IgD-negative memory B cell (primary cell): ENCODE data around the gene SAMD4A. TPM values are rescaled to one million over a fixed set of nuclear protein-coding genes. Genes with fewer than 3 reads are reported as not detected.
A peak's percentile ranks its signal among the peaks of the same experiment; 100 is the strongest.

ENCODE experiments used
- H3K27ac Mint-ChIP-seq, 3 donors: one replicate each; pipeline ENCODE4 v1.8.0; 2020 to 2022; ENCODE audit warnings: mild to moderate bottlenecking in 3 of 3, mixed read lengths in 3 of 3, moderate library complexity in 1 of 3
- H3K27me3 Mint-ChIP-seq: one replicate; pipeline ENCODE4 v1.8.0; 2021; ENCODE audit warnings: mixed read lengths
- H3K36me3 Mint-ChIP-seq: one replicate; pipeline ENCODE4 v1.8.0; 2020; ENCODE audit warnings: mild to moderate bottlenecking, mixed read lengths
- H3K4me1 Mint-ChIP-seq, 3 donors: one replicate each; pipeline ENCODE4 v1.8.0; 2020 to 2022; ENCODE audit warnings: mixed read lengths in 3 of 3, mild to moderate bottlenecking in 1 of 3
- H3K4me3 Mint-ChIP-seq, 4 donors: one replicate each; pipeline ENCODE4 v1.8.0; 2020 to 2022; ENCODE audit warnings: mild to moderate bottlenecking in 4 of 4, mixed read lengths in 4 of 4, moderate library complexity in 3 of 4
- H3K9me3 Mint-ChIP-seq, 3 donors: one replicate each; pipeline ENCODE4 v1.8.0; 2020 to 2021; ENCODE audit warnings: mixed read lengths in 3 of 3, mild to moderate bottlenecking in 1 of 3
- polyA plus RNA-seq: library from polyadenylated mRNA; unstranded; fragments of 300-500 nt; fragmentation: Illumina TruSeq; gene quantifications from one replicate; pipeline ENCODE4 v1.2.3, GENCODE V29; 2021

The SAMD4A gene
- polyA plus RNA-seq, 1 donor from 2014 or later: 5.8 TPM

DNA sequence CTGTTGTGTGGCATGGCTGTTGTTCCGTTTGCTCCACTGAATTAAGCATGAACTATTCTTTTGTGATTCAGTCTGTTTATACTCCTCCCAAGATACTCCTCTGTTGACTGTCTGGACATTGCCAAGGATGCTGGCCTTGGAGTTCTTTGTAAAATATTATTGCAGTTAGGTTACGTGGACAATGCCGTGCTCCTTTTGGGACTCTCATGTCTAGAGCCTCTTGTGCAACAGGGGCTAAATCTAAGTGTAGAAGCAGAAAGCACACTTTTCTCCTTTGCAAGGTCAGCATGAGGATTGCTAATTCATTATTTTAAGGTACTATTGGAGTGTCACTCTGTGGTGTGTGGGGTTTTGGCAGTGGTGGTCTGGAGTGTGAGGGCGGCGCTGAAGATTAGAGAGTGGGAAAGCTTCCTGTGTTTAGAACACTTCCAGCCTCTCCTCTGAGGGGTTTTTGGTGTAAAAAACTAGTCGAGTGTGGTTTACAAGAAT lies 125.4 kb downstream of the SAMD4A start:
- peaks cover 4 to 6% (median 6%) of the 10 kb centered on the region in 3 donors for H3K4me1 Mint-ChIP-seq
- no peak overlapping the region for H3K27ac Mint-ChIP-seq
- no peak overlapping the region for H3K4me3 Mint-ChIP-seq
- no peaks in the 10 kb centered on the region for H3K9me3 Mint-ChIP-seq
- no peaks in the 10 kb centered on the region for H3K27me3 Mint-ChIP-seq
- H3K36me3 Mint-ChIP-seq: peaks cover 6% of the 10 kb centered on the region

- Mint-ChIP-seq H3K27ac (no peak overlapping the region), H3K9me3 (no peaks in the 10 kb centered on the region), H3K27me3 (no peaks in the 10 kb centered on the region), H3K4me3 (no peak overlapping the region), H3K4me1 (peaks cover 0 to 3% (median 2%) of the 10 kb centered on the region in 3 donors), H3K36me3 (peaks cover 6% of the 10 kb centered on the region)
Measured at GRCh38 chr14:54693761-54694160, 126.8 kb downstream of the SAMD4A start.

GRCh38 chr14:54695196-54695595 lies 128.3 kb downstream of the SAMD4A start:
- Mint-ChIP-seq H3K9me3 (no peaks in the 10 kb centered on the region), H3K4me3 (no peak overlapping the region), H3K4me1 (peaks cover 0 to 4% (median 2%) of the 10 kb centered on the region in 3 donors), H3K27me3 (no peaks in the 10 kb centered on the region), H3K27ac (no peak overlapping the region), H3K36me3 (peaks cover 10% of the 10 kb centered on the region)

DNA sequence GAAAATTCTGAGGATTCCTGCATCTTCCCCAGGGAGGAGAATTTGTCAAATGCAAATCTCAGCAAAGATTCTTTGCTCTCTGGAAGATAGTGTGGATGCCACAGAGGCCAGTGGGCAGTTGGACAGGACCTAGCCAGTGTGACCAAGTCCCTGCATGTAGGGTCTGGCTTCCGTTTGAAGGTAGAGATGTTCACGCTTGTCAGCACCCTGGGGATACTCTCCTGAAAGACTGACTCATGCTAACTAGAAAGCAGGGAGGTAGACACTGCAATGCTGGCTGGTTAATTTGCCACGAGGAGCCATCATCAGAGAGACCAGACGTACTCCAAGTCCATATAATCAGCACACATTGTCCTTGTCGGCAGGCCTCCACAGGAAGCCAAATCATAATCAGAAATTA lies 130.1 kb downstream of the SAMD4A start:
- no peaks in the 10 kb centered on the region for H3K9me3 Mint-ChIP-seq
- H3K36me3 Mint-ChIP-seq: peaks cover 10% of the 10 kb centered on the region
- H3K4me3 Mint-ChIP-seq: no peak overlapping the region
- H3K27me3 Mint-ChIP-seq: no peaks in the 10 kb centered on the region
- peaks cover 0 to 2% (median 1%) of the 10 kb centered on the region in 3 donors for H3K4me1 Mint-ChIP-seq
- peak overlapping the region in 1 of 3 donors; percentile 20 for H3K27ac Mint-ChIP-seq

DNA sequence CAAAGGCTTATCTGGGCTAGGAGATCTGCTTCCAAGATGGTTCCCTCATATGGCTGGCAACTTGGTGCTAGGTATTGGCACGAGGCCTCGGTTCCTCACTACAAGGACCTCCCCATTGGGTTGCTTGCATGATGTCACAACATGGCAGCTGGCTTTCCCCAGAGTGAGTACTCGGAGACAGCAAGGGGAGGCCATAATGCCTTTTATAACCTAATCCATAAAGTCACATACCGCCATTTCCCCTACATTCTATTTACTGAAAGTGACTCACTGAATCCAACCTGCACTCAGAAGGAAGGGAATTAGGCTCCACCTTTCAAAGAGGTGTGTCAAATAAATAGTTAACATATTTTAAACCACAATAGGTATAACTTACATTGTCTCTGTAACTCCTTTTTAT lies 130.9 kb downstream of the SAMD4A start:
- Mint-ChIP-seq H3K9me3 (no peaks in the 10 kb centered on the region), H3K4me3 (no peak overlapping the region), H3K36me3 (peaks cover 10% of the 10 kb centered on the region), H3K27ac (no peak overlapping the region), H3K27me3 (no peaks in the 10 kb centered on the region), H3K4me1 (peaks cover 0 to 6% (median 1%) of the 10 kb centered on the region in 3 donors)

GRCh38 chr14:54698501-54698900 lies 131.6 kb downstream of the SAMD4A start:
- Mint-ChIP-seq H3K4me1 (peaks cover 0 to 6% (median 1%) of the 10 kb centered on the region in 3 donors), H3K27ac (no peak overlapping the region), H3K27me3 (no peaks in the 10 kb centered on the region), H3K36me3 (peaks cover 10% of the 10 kb centered on the region), H3K4me3 (no peak overlapping the region), H3K9me3 (no peaks in the 10 kb centered on the region)

GRCh38 chr14:54698966-54699530 lies 132.1 kb downstream of the SAMD4A start:
- H3K36me3 Mint-ChIP-seq: peaks cover 6% of the 10 kb centered on the region
- H3K4me1 Mint-ChIP-seq: peaks cover 0 to 6% (median 1%) of the 10 kb centered on the region in 3 donors
- H3K4me3 Mint-ChIP-seq: no peak overlapping the region
- H3K27ac Mint-ChIP-seq: no peak overlapping the region
- no peaks in the 10 kb centered on the region for H3K9me3 Mint-ChIP-seq
- no peaks in the 10 kb centered on the region for H3K27me3 Mint-ChIP-seq

GRCh38 chr14:54699735-54700134 lies 132.8 kb downstream of the SAMD4A start:
- H3K4me3 Mint-ChIP-seq: no peak overlapping the region
- H3K27ac Mint-ChIP-seq: no peak overlapping the region
- no peaks in the 10 kb centered on the region for H3K9me3 Mint-ChIP-seq
- no peaks in the 10 kb centered on the region for H3K27me3 Mint-ChIP-seq
- peaks cover 11% of the 10 kb centered on the region for H3K36me3 Mint-ChIP-seq
- H3K4me1 Mint-ChIP-seq: peaks cover 1 to 6% (median 5%) of the 10 kb centered on the region in 3 donors

DNA sequence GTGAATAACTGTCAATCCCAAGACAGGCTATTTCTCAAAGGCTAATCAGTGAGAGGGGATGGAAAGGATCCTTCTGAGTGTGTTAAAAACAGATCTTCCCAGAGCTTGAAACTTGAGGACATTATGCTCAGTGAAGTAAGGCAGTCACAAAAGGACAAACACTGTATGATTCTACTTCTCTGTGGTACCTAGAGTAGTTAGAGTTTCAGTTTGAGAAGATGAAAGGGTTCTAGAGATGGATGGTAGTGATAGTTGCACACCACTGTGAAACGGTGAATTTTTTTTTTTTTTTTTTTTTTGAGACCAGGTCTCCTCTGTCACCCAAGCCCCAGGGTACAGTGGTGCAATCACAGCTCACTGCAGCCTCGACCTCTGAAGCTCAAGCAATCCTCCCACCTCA lies 133.8 kb downstream of the SAMD4A start:
- Mint-ChIP-seq H3K36me3 (peaks cover 11% of the 10 kb centered on the region), H3K27ac (no peak overlapping the region), H3K27me3 (no peaks in the 10 kb centered on the region), H3K9me3 (no peaks in the 10 kb centered on the region), H3K4me1 (peaks cover 1 to 6% (median 5%) of the 10 kb centered on the region in 3 donors), H3K4me3 (no peak overlapping the region)

DNA sequence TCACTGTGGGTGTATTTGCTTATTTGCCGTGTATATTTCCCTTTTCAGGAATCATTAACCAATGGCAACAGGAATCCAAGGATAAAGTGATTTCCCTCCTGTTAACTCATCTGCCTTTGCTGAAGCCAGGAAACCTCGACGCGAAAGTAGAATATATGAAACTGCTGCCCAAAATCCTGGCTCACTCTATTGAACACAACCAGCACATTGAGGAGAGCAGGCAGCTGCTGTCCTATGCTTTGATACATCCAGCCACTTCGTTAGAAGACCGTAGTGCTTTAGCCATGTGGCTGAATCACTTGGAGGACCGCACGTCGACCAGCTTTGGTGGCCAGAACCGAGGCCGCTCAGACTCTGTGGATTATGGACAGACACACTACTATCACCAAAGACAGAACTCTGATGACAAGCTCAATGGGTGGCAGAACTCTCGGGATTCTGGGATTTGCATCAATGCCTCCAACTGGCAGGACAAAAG lies 135.1 kb downstream of the SAMD4A start:
- H3K4me3 Mint-ChIP-seq: no peak overlapping the region

DNA sequence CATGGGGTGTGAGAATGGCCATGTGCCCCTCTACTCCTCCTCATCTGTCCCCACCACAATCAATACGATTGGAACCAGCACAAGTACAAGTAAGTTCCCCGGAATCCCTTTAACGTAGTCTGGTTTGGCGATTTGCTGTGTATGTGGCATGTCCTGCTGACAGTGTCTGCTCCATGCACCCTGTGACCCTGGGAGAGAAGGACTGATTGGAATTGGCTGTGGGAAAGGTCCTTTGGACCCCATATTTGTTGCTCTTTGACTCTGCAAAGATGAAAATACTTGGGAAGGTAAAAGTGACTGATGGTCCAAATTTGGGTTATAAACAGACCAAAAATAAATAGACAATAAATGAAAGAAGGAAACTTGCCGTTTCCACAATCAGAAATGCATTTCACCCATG lies 135.6 kb downstream of the SAMD4A start:
- Mint-ChIP-seq H3K9me3 (no peaks in the 10 kb centered on the region), H3K27ac (peak overlapping the region in 1 of 3 donors; percentile 55), H3K4me1 (peaks cover 3 to 8% (median 6%) of the 10 kb centered on the region in 3 donors), H3K4me3 (no peak overlapping the region), H3K27me3 (no peaks in the 10 kb centered on the region), H3K36me3 (peaks cover 11% of the 10 kb centered on the region)

More for the DNA sequence above, 135.1 kb downstream of the SAMD4A start:
- Mint-ChIP-seq H3K36me3 (peaks cover 11% of the 10 kb centered on the region), H3K4me1 (peaks cover 3 to 8% (median 6%) of the 10 kb centered on the region in 3 donors), H3K27me3 (no peaks in the 10 kb centered on the region), H3K9me3 (no peaks in the 10 kb centered on the region), H3K27ac (peak overlapping the region in 1 of 3 donors; percentile 55)

DNA sequence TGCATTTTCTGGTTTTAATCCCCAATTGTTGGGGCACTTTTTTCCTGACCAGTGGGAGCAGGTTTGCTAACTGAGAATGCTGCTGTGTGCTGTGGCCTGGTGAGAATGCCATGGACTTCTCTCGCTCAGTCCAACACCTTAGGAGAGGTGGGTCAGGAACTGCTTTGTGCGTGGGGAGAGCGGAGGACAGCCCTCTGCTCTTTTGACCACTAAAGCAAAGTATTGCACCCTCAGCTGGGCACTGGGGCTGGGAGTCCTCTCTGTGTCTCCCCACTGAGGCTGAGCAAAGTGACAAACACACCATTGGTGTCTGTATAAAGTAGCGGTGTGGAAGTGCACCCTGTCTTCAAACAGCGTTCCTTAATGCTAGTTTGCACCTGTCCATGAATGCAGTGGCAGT lies 136.2 kb downstream of the SAMD4A start:
- Mint-ChIP-seq H3K27me3 (no peaks in the 10 kb centered on the region), H3K27ac (no peak overlapping the region), H3K4me3 (no peak overlapping the region), H3K4me1 (peaks cover 3 to 8% (median 6%) of the 10 kb centered on the region in 3 donors), H3K36me3 (peaks cover 11% of the 10 kb centered on the region), H3K9me3 (no peaks in the 10 kb centered on the region)

DNA sequence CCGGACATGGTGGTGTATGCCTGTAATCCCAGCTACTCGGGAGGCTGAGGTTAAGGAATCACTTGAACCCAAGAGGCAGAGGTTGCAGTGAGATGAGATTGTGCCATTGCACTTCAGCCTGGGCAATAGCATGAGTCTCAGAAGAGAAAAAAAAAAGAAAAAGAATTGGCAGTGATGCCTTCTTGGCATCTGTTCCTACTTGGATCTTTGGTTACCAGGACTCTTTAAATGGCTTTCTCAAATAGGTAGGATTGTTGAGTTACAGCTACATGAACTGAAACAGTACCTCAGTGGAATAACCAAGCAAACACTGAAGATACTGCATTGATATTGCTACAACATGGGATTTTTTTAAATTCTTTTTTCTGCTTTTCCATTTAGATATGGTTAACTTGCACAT lies 136.8 kb downstream of the SAMD4A start:
- Mint-ChIP-seq H3K4me3 (no peak overlapping the region), H3K27ac (no peak overlapping the region), H3K4me1 (peaks cover 3 to 8% (median 6%) of the 10 kb centered on the region in 3 donors), H3K9me3 (no peaks in the 10 kb centered on the region), H3K27me3 (no peaks in the 10 kb centered on the region), H3K36me3 (peaks cover 9% of the 10 kb centered on the region)

- Mint-ChIP-seq H3K4me3 (no peak overlapping the region), H3K4me1 (peaks cover 2 to 8% (median 5%) of the 10 kb centered on the region in 3 donors), H3K27ac (no peak overlapping the region), H3K27me3 (no peaks in the 10 kb centered on the region), H3K36me3 (peaks cover 7% of the 10 kb centered on the region), H3K9me3 (no peaks in the 10 kb centered on the region)
Measured at GRCh38 chr14:54704768-54705167, 137.8 kb downstream of the SAMD4A start.

DNA sequence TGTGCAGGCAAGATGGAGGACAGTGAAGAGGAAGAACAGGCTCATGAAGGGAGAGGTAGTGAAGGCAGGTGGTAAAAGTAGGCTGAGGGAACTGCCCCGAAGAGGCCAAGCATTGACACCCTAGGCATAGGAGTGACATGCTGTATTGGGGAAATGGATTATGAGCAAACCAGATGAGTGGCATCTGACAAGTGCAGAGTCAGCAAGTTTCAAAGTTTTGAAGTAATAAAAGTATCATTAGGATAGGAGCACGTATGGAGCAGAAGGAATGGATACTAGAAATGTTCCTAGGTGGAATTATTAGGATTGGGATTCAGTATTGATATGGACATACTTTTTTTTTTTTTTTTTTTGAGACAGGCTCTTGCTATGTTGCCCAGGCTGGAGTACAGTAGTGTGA lies 139.8 kb downstream of the SAMD4A start:
- H3K4me1 Mint-ChIP-seq: peaks cover 11 to 17% (median 11%) of the 10 kb centered on the region in 3 donors
- peak overlapping the region in 1 of 4 donors; percentile 20 for H3K4me3 Mint-ChIP-seq
- peaks cover 5% of the 10 kb centered on the region for H3K36me3 Mint-ChIP-seq
- no peak overlapping the region for H3K27ac Mint-ChIP-seq
- no peaks in the 10 kb centered on the region for H3K9me3 Mint-ChIP-seq
- H3K27me3 Mint-ChIP-seq: no peaks in the 10 kb centered on the region

- Mint-ChIP-seq H3K27ac (no peak overlapping the region), H3K9me3 (no peaks in the 10 kb centered on the region), H3K4me3 (no peak overlapping the region), H3K4me1 (peaks cover 18 to 29% (median 24%) of the 10 kb centered on the region in 3 donors), H3K36me3 (peaks cover 5% of the 10 kb centered on the region), H3K27me3 (no peaks in the 10 kb centered on the region)
Measured at GRCh38 chr14:54708161-54708560, 141.2 kb downstream of the SAMD4A start.
